ENCODE results near the gene ZBED2.
"Not testable (repeated sequence)": the region's sequence is repeated elsewhere in the genome, so short reads cannot be mapped to it uniquely, and the experiment has no call there.

Gene ZBED2, protein sequence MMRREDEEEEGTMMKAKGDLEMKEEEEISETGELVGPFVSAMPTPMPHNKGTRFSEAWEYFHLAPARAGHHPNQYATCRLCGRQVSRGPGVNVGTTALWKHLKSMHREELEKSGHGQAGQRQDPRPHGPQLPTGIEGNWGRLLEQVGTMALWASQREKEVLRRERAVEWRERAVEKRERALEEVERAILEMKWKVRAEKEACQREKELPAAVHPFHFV

DNA sequence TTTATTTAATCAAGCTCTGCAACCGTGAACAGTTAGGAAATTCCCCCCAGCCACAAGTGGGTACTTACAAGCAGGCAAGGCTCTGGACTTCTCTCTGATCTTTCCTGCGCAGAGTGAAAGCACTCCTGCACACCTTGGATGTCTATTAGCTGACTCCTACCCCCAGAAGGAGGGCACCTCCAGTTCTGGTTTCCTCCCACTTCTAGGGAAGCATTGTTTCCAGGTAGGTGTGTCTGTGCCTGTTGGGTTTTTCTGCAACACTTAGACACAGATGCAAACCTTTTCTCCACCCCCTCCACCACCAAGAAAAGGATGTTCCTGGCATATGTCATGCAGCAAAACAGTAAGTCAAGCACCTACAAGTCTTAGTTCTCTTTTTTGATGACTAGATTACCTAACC is at the start of gene ZBED2:
ZBED2 (minus strand) TSS at position 115 of the 400 bp plus-strand sequence. CDS start 1,145 bp downstream, outside the sequence.
- DNase-seq (ENCODE audit: low read depth): no peak

DNA sequence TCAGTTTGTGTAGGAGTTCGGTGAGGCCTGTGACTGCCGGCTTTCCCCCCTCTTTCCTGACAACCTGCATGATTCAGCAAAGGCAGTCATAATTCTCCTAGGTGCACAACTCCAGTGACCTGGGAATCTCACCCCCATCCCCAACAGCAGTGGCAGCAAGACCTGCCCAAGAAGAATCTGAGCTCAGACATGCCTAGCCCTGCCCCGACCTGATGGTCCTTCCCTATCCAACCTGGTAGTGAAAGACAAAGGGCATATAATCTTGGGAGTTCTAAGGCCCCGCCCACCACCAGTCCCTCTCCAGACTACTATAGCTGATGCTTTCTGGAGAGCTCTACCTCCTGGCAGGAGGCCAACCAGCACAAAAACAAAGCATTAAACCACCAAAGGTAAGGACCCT is 44.2 kb upstream of the ZBED2 start:
- DNase-seq (ENCODE audit: low read depth): no peak

DNA sequence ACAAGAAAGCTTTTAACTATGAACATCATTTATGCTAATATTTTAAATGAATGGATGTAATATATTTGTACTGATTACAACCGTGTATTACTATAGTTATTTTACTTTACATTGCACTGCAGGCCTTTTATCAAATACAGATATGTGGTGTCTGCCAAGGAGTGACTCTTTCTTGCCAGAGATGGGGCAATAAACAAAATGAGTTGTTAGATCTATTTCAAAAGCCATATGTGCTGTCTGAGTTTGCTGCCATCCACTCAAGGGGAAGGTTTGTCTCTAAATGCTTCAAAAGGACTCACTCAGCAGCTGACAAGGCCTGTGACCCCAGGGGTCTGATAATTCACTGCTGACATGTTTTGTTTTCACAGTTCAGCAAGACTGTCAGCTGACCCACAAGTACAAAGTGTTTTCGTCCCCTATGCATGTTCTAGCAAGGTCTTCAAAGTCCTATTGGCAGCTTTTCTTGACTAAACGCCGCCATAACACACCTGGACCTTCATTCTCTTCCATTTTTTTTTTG is 41.3 kb upstream of the ZBED2 start:
- peak; percentile 47 for DNase-seq (ENCODE audit: low read depth)

DNA sequence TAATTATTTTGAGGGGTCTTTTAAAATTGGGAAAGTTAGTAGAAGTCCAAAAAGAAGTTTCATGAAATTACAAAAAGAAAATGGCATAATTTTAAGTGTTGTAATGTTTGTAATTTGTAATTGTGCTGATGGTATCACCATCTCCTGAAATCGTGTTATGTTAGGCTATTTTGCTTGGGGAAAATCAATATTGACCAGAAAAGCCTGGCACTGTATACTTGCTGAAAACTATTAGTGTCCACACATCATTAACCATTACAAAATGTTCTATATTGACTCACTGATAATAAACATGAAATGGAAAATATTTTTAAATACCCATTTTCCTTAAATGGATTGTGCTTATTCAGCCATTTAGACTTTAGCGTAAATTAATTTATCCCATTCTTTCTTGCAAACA is 40.3 kb upstream of the ZBED2 start:
- no peak for DNase-seq (ENCODE audit: low read depth)

DNA sequence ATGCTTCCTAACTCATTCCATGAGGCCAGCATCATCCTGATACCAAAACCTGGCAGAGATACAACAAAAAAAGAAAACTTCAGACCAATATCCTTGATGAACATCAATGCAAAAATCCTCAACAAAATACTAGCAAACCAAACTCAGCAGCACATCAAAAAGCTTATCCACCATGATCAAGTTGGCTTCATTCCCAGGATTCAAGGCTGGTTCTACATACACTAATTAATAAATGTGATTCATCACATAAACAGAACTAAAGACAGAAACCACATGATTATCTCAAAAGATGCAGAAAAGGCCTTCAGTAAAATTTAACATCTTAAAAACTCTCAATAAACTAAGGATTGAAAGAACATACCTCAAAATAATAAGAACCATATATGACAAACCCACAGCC is 35.5 kb upstream of the ZBED2 start:
- DNase-seq (ENCODE audit: low read depth): not testable (repeated sequence)

DNA sequence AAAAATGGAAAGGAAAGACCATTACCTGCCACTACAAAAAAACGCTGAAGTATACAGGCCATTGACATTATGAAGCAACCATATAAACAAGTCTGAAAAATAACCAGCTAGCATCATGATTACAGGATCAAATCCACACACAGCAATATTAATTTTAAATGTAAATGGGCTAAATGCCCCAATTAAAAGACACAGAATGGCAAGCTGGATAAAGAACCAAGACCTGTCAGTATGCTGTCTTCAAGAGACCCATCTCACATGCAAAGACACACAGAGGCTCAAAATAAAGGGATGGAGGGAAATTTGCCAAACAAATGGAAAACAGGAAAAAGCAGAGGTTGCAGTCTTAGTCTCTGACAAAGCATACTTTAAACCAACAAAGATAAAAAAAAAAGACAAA is 33.9 kb upstream of the ZBED2 start:
- DNase-seq (ENCODE audit: low read depth): not testable (repeated sequence)

DNA sequence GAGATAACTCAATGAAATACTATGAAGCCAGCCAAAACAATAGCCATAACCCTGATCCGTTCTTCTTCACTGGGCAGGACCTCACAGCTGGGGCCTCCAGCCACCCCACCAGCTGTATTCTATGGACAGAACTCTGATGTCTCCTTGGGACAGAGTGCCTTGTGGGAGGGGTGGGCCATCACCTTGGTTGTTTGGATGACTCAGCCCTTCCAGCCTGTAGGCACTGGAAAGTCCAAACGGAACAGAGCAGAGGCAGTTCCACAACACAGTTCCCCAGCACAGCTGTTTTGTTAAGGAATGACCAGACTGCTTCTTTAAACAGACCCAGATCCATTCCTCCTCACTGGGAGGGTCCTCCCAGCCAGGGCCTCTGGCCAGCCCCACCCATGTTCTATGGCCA is 31.9 kb upstream of the ZBED2 start:
- no peak for DNase-seq (ENCODE audit: low read depth)

DNA sequence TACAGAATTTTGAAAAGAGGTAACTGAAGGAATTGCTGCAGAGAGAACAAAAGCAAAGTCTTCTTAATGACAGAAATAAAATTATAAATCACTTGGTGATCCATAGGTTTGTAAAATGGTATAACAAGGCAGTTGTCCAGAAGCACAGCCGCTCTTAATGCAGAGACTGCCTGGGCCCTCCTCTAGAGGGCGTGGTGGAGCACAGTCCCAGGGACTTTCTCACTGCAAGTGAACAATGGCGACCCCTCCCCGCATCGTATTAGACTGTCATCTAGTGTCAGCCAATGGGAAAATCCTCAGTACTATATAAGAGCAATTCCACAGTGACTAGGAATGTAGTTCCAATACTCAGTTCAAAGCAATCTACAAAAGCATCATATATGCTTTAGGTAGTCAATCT is 26.4 kb upstream of the ZBED2 start:
- no peak for DNase-seq (ENCODE audit: low read depth)

DNA sequence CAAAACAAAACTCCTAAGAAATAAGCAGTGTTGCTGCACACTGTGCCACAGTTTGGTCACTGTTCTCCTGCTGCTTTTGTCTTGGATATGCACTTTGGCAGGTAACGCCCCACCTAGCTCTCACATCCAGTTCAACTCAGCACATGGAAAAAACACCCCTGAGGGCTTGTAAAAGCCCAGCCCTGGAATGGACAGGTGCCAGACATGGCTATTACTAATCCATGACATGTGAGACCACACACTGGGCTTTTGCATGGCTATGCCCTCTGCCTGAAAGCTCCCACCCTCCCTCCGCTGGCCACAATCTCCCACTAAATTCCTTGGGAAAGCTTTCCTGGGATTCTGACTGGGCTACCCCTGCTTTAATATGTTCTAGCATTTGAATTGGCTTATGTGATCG is 24.7 kb upstream of the ZBED2 start:
- no peak for DNase-seq (ENCODE audit: low read depth)

DNA sequence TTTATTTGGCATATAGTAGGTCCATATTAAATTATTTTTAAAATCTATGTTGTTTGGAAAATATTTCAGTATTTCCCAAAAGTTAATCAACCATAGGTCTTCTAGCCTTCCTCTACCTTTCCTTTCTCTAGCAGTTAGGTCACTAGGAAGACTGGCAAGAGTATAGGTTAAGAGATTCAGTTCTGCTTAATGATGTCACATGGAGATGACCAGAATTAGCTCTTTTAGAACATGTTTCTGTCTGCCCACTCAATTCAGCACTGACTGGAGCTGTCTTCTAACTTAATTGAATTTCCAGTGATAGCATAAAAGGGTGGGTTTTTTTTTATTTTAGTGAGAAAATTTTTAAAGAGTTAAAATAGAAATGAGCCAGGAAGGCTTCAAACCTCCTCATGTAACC is 23.8 kb upstream of the ZBED2 start:
- no peak for DNase-seq (ENCODE audit: low read depth)

DNA sequence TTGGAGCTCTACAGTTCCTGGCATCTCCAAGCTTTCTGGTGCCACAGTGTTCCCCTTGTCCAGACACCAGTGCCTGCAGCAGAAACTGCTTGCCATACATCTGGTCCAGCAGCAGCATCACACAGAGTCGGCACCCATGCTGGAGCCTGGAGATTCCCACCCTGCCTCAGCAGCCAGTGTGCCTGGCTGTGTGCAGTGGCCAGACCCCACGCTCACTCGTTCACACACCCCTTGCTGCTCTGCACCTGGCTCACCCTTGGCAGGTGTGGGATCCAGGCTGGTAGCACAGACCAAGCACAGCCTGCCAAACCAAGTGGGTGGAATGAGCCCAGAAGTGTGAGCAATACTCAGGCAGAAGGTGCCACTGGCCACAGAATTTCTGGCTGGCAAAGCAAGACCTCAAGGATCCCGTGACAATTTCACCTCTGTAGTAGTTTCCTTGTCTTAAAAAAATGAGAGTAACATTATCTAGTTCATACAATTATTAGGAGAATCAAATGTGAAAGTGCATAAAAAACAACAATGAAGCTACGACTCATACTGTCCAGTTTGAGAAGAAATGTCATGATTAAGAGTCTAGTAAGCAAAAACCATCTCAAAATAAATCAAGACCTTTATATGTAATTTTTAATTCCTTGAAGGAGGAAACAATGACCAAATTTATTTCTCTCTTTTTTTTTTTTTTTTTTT is 22.9 kb upstream of the ZBED2 start:
- no peak for DNase-seq (ENCODE audit: low read depth)

DNA sequence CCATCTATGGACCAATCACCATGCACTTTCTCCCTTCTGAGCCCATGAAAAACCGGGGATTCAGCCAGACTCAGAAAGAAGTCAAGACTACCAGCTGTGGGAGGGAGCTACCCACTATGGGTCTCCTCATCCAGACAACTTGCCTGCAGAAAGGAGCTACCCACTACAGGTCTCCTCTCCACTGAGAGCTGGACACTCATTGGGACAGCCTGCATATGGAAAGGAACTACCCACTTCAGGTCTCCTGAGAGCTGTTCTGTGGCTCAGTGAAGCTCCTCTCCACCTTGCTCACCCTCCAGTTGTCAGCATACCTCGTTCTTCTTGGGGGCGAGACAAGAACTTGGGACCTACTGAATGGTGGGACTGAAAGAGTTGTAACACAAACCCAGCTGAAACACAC is 22.3 kb upstream of the ZBED2 start:
- no peak for DNase-seq (ENCODE audit: low read depth)

DNA sequence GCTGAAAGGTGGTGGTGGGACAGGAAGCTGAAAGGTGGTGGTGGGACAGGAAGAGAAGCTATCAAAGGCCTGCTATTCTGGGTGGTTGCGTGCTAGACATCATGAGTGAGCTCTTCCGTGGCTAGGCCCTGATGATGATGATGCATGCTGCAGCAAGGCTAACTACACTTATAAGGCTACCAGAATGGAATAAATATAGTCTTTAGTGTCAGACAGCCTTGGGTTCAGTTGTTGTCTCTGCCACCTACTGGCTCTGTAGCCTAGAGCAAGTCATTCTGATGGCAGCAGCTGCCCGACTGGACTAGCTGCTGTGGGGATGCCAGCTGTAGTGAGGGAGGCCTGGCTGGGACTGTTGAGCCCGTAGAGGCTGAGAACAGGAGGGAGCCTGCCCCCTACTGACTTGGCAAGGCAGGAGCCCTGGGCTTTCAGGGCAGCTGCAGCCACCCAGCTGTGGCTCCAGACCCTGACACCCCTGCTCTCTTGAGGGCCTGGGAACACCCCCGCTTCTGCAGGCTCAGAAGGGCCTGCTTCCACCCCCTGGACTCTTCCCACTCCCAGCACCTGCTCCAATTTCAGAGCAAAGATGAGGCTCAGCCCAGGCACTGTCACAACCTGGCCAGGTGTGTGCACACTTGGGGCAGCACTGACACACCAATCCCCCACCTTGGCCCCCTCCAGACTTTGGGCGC is 21.4 kb upstream of the ZBED2 start:
- DNase-seq (ENCODE audit: low read depth): peak; percentile 10

DNA sequence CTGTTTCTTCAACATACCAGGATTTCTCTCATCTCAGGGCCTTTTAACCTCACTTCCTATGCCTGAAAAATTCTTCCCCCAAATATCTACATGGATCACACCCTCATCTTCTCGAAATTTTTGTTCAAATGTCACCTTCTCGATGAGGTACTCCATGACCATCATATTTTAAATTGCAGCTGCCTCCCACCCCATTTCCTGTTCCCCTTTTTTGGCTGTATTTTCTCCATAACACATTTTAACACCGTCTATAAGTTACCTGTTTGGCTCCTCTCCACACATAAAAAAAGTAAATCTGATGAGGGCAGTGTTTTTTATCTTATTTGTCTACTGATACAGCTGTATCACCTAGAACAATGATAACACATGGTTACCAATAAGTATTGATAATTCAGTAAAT is 20.7 kb upstream of the ZBED2 start:
- no peak for DNase-seq (ENCODE audit: low read depth)

DNA sequence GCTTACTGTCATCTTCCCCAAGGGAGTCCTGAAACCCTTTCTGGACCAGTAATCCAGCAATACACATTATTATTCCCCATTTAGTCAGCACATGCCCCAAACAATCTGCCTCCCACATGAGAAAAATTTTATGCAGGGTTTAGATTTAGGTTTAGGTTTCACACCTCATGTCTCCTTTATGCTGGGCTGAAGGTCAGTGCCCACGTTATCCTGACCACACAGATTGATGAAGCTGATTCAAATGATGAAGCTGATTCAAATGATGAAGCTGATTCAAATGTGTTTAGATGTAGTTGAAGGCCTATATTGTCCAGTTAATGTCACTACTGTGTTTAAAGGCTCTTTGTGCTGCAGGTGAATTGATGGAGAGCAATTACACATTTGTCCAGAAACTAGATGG is 18.1 kb upstream of the ZBED2 start:
- no peak for DNase-seq (ENCODE audit: low read depth)

DNA sequence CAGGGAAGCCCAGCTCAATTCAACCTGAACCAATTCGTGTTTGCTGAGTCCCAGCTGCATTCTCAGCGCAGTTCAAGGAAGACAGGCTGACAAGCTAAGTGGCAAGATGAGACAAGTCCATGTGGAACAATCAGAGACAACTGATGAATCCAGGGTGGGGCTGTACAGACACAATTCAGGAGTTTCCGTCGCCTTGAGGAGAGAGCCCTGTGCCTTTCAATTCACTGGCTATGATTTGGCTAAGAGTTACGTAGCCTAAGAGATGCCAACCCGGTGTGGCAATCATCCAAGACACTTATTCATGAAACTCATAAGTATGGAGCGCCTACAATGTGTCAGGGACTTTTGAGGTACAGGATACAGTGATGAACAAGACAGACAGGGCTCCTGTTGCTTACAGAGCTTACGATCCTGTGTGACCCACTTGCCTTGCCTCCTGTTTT is 15.5 kb upstream of the ZBED2 start:
- DNase-seq (ENCODE audit: low read depth): no peak

DNA sequence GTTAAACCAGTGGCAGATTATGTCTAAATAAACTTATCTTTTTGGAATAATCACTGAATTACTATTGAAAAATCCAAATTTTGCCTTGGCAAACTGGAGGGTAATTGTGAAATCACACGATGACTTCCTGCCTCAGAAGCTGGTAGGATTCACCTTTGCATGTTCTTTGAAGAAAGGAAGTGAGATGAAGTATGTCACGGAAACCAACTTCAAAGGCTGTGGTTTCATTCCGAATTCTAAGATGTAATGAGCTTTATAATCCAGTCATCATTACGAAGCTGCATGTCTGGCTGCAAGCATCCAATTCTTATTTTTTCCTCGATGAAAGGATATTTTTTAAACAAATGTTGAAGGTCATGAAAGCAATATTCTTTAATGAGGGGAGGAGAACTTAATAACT is 15.0 kb upstream of the ZBED2 start:
- DNase-seq (ENCODE audit: low read depth): no peak

DNA sequence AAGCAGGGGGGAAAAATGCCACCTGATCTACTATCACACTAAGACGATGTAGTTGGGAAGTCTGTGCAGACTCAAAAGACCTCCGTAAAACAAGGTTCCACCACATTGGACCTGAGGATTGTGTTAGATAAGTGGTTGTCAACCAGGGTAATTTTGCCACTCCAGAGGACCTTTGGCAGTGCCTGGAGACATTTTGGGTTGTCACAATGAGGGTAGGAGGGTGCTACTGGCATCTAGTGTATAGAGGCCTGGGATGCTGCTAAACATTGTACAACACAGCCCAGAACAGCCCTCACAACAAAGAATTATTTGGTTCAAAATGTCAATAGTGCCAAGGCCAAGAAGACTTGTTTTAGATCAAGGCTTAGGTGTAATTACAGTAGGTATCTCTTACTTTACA is 14.6 kb upstream of the ZBED2 start:
- DNase-seq (ENCODE audit: low read depth): no peak

DNA sequence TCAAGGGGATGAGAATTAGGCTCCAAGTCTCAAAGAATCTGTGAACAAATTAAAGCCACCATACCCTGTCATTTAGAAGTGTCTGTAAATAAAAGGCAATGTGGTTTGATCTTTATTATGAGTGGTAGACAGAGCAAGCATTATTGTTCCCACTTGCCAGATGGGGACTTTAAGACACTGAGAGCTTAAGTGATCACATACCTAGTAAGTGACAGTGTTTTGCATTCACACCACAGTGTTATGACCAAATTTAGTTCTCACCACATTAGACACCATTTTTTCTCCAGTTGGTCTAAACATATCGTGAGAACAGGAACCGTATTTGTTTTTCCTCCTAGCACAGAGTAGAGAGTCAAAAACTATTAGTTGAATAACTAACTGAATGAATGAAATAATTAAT is 13.2 kb upstream of the ZBED2 start:
- no peak for DNase-seq (ENCODE audit: low read depth)

DNA sequence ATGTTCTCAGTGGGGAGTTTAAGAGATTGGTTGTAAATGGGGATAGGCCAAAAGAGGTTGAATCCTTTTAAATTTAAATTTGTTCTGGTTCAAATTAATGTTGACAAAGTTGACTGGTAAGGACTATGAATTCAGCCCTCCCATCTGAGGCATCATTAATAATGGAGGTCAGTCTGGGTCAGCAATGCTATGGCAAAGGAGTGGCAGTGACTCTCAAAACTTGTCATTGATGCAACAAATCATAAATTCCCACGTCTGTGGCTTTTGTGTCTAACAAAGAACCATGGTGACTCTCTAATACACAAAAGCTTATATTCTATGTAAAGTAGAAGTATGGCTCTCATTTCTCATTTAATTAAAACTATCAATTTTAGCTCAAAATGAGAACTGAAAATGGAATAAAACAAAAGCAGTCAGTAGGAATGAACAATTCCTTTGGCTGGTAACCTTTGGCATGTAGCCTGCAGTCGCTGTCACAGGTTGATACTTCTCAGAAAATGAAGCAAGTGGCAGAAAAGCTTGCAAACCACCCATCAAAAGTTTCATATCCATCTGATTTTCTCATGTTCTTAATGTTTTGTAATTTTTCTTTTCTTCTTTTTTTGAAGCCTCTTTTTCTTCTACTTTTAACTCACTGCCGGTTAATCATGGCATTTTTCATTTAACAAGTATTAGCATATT is 12.2 kb upstream of the ZBED2 start:
- DNase-seq (ENCODE audit: low read depth): no peak

DNA sequence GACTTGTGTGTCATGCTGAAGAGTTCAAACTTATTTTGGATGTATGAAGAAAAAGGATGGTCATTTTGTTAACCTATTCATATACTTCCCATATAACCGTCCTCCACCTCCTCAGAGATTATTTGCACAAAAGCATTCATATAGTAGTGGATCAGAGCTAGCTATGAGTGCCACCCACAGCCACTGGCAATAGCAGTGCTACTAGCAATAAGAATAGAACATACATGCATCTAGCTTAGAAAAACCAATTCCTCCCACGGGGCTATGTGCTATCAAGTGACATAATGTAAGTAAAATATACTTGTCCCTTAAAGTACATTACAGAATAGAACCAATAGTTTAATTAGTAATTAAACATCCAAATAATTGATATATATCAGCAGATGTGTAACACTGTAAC is 10.3 kb upstream of the ZBED2 start:
- DNase-seq (ENCODE audit: low read depth): no peak

DNA sequence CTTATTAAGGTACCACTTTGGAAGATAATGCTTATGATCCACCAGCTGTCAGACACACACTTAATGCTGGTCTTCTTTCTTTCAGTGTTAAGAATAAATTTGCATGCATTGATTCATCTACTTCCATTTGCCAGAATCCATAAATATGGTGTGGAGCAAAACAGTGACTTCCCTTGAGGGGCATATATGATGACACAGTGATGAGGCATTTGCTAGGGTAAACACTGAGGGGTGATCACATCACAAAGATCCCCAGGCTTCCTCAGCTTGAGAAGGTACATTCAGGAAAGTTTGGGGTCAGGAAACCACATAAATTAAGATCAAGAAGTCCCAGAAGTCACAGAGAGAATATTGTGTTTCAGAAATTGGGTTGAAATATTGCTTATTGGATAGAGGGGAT is 9.9 kb upstream of the ZBED2 start:
- no peak for DNase-seq (ENCODE audit: low read depth)

DNA sequence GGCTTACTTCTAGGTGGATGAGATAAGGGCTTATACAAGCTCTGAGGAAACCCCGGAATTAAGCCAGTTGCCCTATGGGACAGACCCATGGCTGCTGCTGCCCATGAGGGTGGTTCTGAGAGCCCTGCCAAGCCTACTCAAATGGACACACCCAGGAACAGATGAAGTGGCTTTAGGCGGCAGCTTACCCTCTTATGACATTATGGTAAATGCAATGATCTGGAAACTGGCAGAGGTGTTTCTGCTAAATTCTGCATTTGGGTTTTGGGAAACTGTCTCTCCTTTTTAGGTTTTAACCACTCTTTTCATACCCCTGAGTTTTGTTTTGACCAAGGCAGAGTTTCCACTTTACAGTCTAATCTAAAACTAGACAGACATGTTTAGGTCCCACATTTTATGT is 9.0 kb upstream of the ZBED2 start:
- DNase-seq (ENCODE audit: low read depth): no peak

Data from fibroblast of gingiva (primary cell).